K562 (cell line): ENCODE results near the gene AMDHD1. TPM values are rescaled to one million over a fixed set of nuclear protein-coding genes. Genes with fewer than 3 reads are reported as not detected.

Experiments
- ATAC-seq: fragments of 200-7000 bp; cut with Tn5 transposase; 3 replicates; pipeline ENCODE4 v1.9.1; 2020; ENCODE audit warnings: moderate library complexity
- BruUV-seq: library from RNA; stranded (reverse); fragments of 400-500 nt; replicated peaks from 2 replicates; lab custom pipeline; 2021; lab: Mats Ljungman, UMichigan
- CTCF ChIA-PET: fragments of 300-600 bp; formaldehyde crosslinking; extraction: SDS; loops from one replicate; lab custom pipeline; 2021; ENCODE audit warnings: low intra/inter-chr PET ratio; lab: Yijun Ruan, JAX
- POLR2A ChIA-PET: fragments of 300-600, 350-650 bp; sonication (Branson Sonifier 250); formaldehyde crosslinking; extraction: SDS; loops from one replicate; lab custom pipeline; 2021; ENCODE audit warnings: antibody characterized with exemption, inconsistent platforms; lab: Yijun Ruan, JAX
- DNase-seq, 4 experiments: peaks; one replicate each; pipeline versions ENCODE4 v3.0.0 to v3.0.0-alpha.2; 2011 to 2018; ENCODE audit warnings: low spot score in 3 of 4, mixed read lengths in 3 of 4; ENCODE audit errors: extremely low read depth in 1 of 4
- FAIRE-seq: peaks from 2 replicates; lab custom pipeline; 2011; peaks lifted over from hg19 to GRCh38; lab: Jason Lieb, UNC
- H2AFZ ChIP-seq: 2 replicates; pipeline ENCODE4 v1.6.0; 2011; ENCODE audit warnings: low read depth, low read length, control low read depth, inconsistent platforms
- H3K27ac ChIP-seq: fragments of 200-600 bp; 3 replicates; pipeline ENCODE4 v1.8.0; 2011; ENCODE audit warnings: low read depth, mild to moderate bottlenecking, control low read depth, inconsistent platforms, low read length, moderate library complexity, mixed read lengths; ENCODE audit errors: extremely low read depth
- H3K27me3 ChIP-seq, 2 experiments: fragments of 300-600 bp in 1 of 2; 2 replicates in 1 of 2; 3 replicates in 1 of 2; pipeline versions ENCODE4 v1.6.0 to v1.8.0; 2011; ENCODE audit warnings: inconsistent platforms in 2 of 2, low read length in 2 of 2, mild to moderate bottlenecking in 1 of 2, mixed read lengths in 1 of 2, moderate library complexity in 1 of 2; ENCODE audit not compliant: control insufficient read depth in 2 of 2, insufficient read depth in 2 of 2
- H3K36me3 ChIP-seq: fragments of 300-600 bp; 3 replicates; pipeline ENCODE4 v1.8.0; 2011; ENCODE audit warnings: mild to moderate bottlenecking, low read length, inconsistent platforms; ENCODE audit not compliant: control insufficient read depth, insufficient read depth
- H3K4me1 ChIP-seq, 2 experiments: fragments of 200-600 bp in 1 of 2; replicated peaks in 1 of 2; 2 replicates in 1 of 2; 3 replicates in 1 of 2; pipeline versions ENCODE4 v1.5.1 to v1.8.0; 2011; ENCODE audit warnings: inconsistent platforms in 2 of 2, low read length in 2 of 2, mild to moderate bottlenecking in 1 of 2, mixed read lengths in 1 of 2, moderate library complexity in 1 of 2; ENCODE audit not compliant: control insufficient read depth in 2 of 2, insufficient read depth in 2 of 2
- H3K4me2 ChIP-seq: 2 replicates; pipeline ENCODE4 v1.6.1; 2011; ENCODE audit warnings: low read length, control low read depth, inconsistent platforms, mixed read lengths; ENCODE audit not compliant: insufficient read depth
- H3K4me3 ChIP-seq: fragments of 200-600 bp; sonication (generic), shearing (Covaris generic); 2 replicates; pipeline ENCODE4 v1.5.1; 2016; ENCODE audit warnings: control low read depth, inconsistent platforms
- H3K79me2 ChIP-seq: fragments of 200-600 bp; 3 replicates; pipeline ENCODE4 v1.8.0; 2011; ENCODE audit warnings: low read length, inconsistent platforms; ENCODE audit not compliant: control insufficient read depth, insufficient read depth
- H3K9ac ChIP-seq, 2 experiments: 2 replicates each; pipeline versions ENCODE4 v1.6.0 to v1.6.1; 2011; ENCODE audit warnings: low read depth in 2 of 2, low read length in 2 of 2, control low read depth in 1 of 2, inconsistent platforms in 1 of 2, mild to moderate bottlenecking in 1 of 2, mixed read lengths in 1 of 2; ENCODE audit not compliant: insufficient read depth in 1 of 2
- H3K9me1 ChIP-seq: one replicate; pipeline ENCODE4 v1.6.0; 2011; ENCODE audit warnings: inconsistent platforms, mild to moderate bottlenecking, low read length, moderate library complexity; ENCODE audit not compliant: control insufficient read depth, insufficient read depth
- H3K9me3 ChIP-seq: replicated peaks from 2 replicates; pipeline ENCODE4 v1.5.1; 2011; ENCODE audit warnings: low read depth, low read length, inconsistent platforms; ENCODE audit not compliant: control insufficient read depth, insufficient read depth
- H4K20me1 ChIP-seq: replicated peaks from 2 replicates; pipeline ENCODE4 v1.6.1; 2011; ENCODE audit warnings: low read length, inconsistent platforms, mixed read lengths; ENCODE audit not compliant: control insufficient read depth, insufficient read depth
- CBFB ChIP-seq: sonication (generic); formaldehyde crosslinking; IDR thresholded peaks from 2 replicates; pipeline ENCODE4 v1.4.0; 2020; ENCODE audit warnings: mild to moderate bottlenecking, missing genetic modification reagents
- ELF1 ChIP-seq: fragments of 200-800 bp; sonication (Bioruptor generic); IDR thresholded peaks from 2 replicates; pipeline ENCODE4 v1.6.1; 2016; ENCODE audit warnings: missing genetic modification characterization, missing compliant biosample characterization
- ESRRB ChIP-seq: fragments of 250-450 bp; sonication (Bioruptor Pico); IDR thresholded peaks from 2 replicates; pipeline ENCODE4 v1.5.0; 2020; ENCODE audit warnings: mild to moderate bottlenecking, moderate library complexity, borderline replicate concordance
- KAT7 ChIP-seq: sonication (generic); formaldehyde crosslinking; IDR thresholded peaks from 2 replicates; pipeline ENCODE4 v1.8.0; 2022; ENCODE audit warnings: missing genetic modification reagents, mild to moderate bottlenecking, borderline replicate concordance
- KHSRP ChIP-seq: fragments of 450-650 bp; IDR thresholded peaks from 2 replicates; pipeline ENCODE4 v1.6.1; 2017
- KLF16 ChIP-seq: IDR thresholded peaks from 2 replicates; pipeline ENCODE4 v1.6.1; 2016; ENCODE audit warnings: antibody characterized with exemption
- PTBP1 ChIP-seq: fragments of 200-400 bp; formaldehyde crosslinking; IDR thresholded peaks from 2 replicates; pipeline ENCODE4 v1.6.1; 2017; ENCODE audit warnings: low read depth, low read length
- SIX5 ChIP-seq, 2 experiments: IDR thresholded peaks; 2 replicates each; pipeline ENCODE4 v1.6.1; 2011; ENCODE audit warnings: low read length in 2 of 2, borderline replicate concordance in 1 of 2, low read depth in 1 of 2, mild to moderate bottlenecking in 1 of 2, moderate library complexity in 1 of 2; ENCODE audit not compliant: insufficient read depth in 1 of 2
- ZNF644 ChIP-seq: fragments of 200-800 bp; sonication (Bioruptor generic); IDR thresholded peaks from 2 replicates; pipeline ENCODE4 v1.6.1; 2016; ENCODE audit warnings: low read depth, missing genetic modification characterization, missing compliant biosample characterization
- WGBS: fragments of 100-300 bp; shearing (Covaris generic); methylation state at CpG from one replicate; pipeline ENCODE4 v1.1.6; 2016; ENCODE audit warnings: low coverage, mixed read lengths; ENCODE audit not compliant: insufficient coverage; ENCODE audit errors: missing lambda C conversion rate; 5-methylcytosine and 5-hydroxymethylcytosine counted together
- in situ Hi-C: fragments of 300-500 bp; cut with MboI; formaldehyde crosslinking; loops from 4 replicates; pipeline ENCODE4 v1.15.0; 2018; ENCODE audit warnings: inconsistent platforms, mixed read lengths
- intact Hi-C: fragments of 100-400 bp; cut with micrococcal nuclease; formaldehyde crosslinking; loops from 2 replicates; pipeline ENCODE4 v1.14.2; 2022
- polyA plus RNA-seq, 8 experiments: library from polyadenylated mRNA; depleted of rRNA in 4 of 8; stranded (reverse) in 5 of 8; unstranded in 3 of 8; fragments of >200 nt; fragmentation: Nextera tagmentation in 2 of 8; fragmentation: Illumina TruSeq in 1 of 8; extraction: Ambion mirVana in 2 of 8; extraction: Trizol in 1 of 8; gene quantifications; 2 replicates each; pipeline versions ENCODE4 v1.2.1 to v1.2.3, GENCODE V29; 2011 to 2014; ENCODE audit warnings: inconsistent platforms in 1 of 8, missing spikeins in 1 of 8
- total RNA-seq, 7 experiments: library from RNA; depleted of rRNA in 6 of 7; stranded (reverse); fragments of >200 nt in 6 of 7; fragmentation: Illumina TruSeq in 2 of 7; extraction: Trizol in 2 of 7; gene quantifications; 2 replicates each; pipeline versions ENCODE4 v1.2.1 to v1.2.3, GENCODE V29; 2011 to 2021; ENCODE audit warnings: low replicate concordance in 1 of 7
- TF ChIP-seq, protein P1 (sequence below): IDR thresholded peaks from 2 replicates; pipeline ENCODE4 v1.6.1; 2011; ENCODE audit not compliant: insufficient read length; ENCODE audit errors: extremely low read depth

AMDHD1 gene
- total and polyA plus RNA-seq, 9 of the 15 experiments (the other 6 are each of a cell fraction or from before 2014, with no cell fraction given) = not detected

DNA sequence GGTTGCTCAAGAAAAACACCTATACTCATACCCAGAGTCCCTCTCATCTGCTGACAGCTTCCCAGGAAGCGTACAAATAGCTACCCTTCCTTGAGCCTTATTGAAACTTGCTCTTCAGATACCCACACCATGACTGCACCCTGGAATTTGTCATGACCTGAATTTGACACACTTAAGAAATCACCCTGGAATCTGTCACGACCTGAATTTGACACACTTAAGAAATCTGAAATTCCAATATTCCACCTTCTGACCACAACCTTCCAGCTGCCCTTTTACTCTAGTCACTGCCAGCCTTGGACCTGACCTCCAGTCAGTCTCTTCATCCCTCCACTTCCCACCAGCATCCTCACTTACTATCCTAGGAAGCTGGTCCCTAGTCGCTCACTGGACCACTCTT, 54.1 kb downstream of the AMDHD1 start:
- Histone ChIP-seq H3K9me3 (no peaks in the 10 kb centered on the region), H3K27me3 (peaks cover 0 to 16% of the 10 kb centered on the region in 2 experiments; a peak in 3 of 5 replicates), H3K4me3 (no peak overlapping the region), H3K9ac (no peak overlapping the region), H3K79me2 (no peaks in the 10 kb centered on the region), H3K36me3 (no peaks in the 10 kb centered on the region), H2AFZ (no peak overlapping the region), H4K20me1 (no peaks in the 10 kb centered on the region), H3K9me1 (no peaks in the 10 kb centered on the region), H3K4me1 (peaks cover 0 to 5% of the 10 kb centered on the region in 2 experiments; a peak in 1 of 5 replicates), H3K4me2 (no peak overlapping the region), H3K27ac (no peak overlapping the region)
- ChIA-PET POLR2A (no interaction called here), CTCF (no interaction called here)
- WGBS = 3% methylated on average over 3 of the region's 3 CpGs
- FAIRE-seq (no peak), DNase-seq (no peak), ATAC-seq (no peak)
- in situ Hi-C loops (no loop called here), intact Hi-C loops (loop anchor here (5.0 to 10.0 kb wide), 2 partner anchors 175 to 372 kb away; no protein-coding TSS in a partner anchor)
- TF ChIP-seq ELF1 (tag) (no peak), ESRRB (CRISPR knock-in tag) (no peak), SIX5 (IDR thresholded peaks at IDR 0.05; ENCODE audit: borderline replicate concordance in 1 of 2, insufficient read depth in 1 of 2, low read depth in 1 of 2, low read length in 2 of 2) (no peak), KAT7 (no peak), PTBP1 (no peak), KLF16 (no peak), ZNF644 (tag) (no peak), KHSRP (no peak), CBFB (CRISPR knock-in tag) (no peak)
- TF ChIP-seq, protein P1, sequence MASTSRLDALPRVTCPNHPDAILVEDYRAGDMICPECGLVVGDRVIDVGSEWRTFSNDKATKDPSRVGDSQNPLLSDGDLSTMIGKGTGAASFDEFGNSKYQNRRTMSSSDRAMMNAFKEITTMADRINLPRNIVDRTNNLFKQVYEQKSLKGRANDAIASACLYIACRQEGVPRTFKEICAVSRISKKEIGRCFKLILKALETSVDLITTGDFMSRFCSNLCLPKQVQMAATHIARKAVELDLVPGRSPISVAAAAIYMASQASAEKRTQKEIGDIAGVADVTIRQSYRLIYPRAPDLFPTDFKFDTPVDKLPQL = no peak
- BruUV-seq = no TSS peak
